ENCODE data around the gene PSG1.
"Not testable (repeated sequence)": the region's sequence is repeated elsewhere in the genome, so short reads cannot be mapped to it uniquely, and the experiment has no call there.

- TF ChIP-seq CTCF (conservative IDR thresholded peaks at IDR 0.05; ENCODE audit: low read length); EZH2phosphoT487 (IDR thresholded peaks at IDR 0.05; ENCODE audit: borderline replicate concordance, low read depth, low read length): not testable (repeated sequence)
Observed at GRCh38 chr19:42890446-42890845, 10.9 kb upstream of the PSG1 start.
